Endothelial cell of umbilical vein (primary cell): Measurements from ENCODE around the gene DDX55. TPM values are rescaled to one million over a fixed set of nuclear protein-coding genes. Genes with fewer than 3 reads are reported as not detected.
A peak's percentile ranks its signal among the peaks of the same experiment; 100 is the strongest.
"Not testable (repeated sequence)": the region's sequence is repeated elsewhere in the genome, so short reads cannot be mapped to it uniquely, and the experiment has no call there.

Experiments used
- Bru-seq: library from RNA; stranded (reverse); fragments of 400-500 nt; gene quantifications from one replicate; lab custom pipeline; 2021; lab: Mats Ljungman, UMichigan
- BruChase-seq, 2 experiments: library from RNA; stranded (reverse); fragments of 400-500 nt; gene quantifications; one replicate each; lab custom pipeline; 2021; lab: Mats Ljungman, UMichigan
- BruUV-seq: library from RNA; stranded (reverse); fragments of 400-500 nt; replicated peaks from 2 replicates; lab custom pipeline; 2021; lab: Mats Ljungman, UMichigan
- CTCF ChIA-PET: fragments of 300-600, 350-600 bp; sonication (Branson Sonifier 250); formaldehyde crosslinking; loops from one replicate; lab custom pipeline; 2021; ENCODE audit warnings: antibody characterized with exemption, inconsistent platforms; lab: Charles Lee
- POLR2A ChIA-PET: fragments of 300-600, 350-600 bp; sonication (Branson Sonifier 250); formaldehyde crosslinking; loops from one replicate; lab custom pipeline; 2021; ENCODE audit warnings: antibody characterized with exemption, inconsistent platforms; lab: Charles Lee
- DNase-seq: peaks from one replicate; pipeline ENCODE4 v3.0.0-alpha.2; 2011; ENCODE audit warnings: low read depth, low spot score
- FAIRE-seq: peaks from 2 replicates; lab custom pipeline; 2011; peaks lifted over from hg19 to GRCh38; lab: Jason Lieb, UNC
- H2AFZ ChIP-seq: 2 replicates; pipeline ENCODE4 v1.6.0; 2012; ENCODE audit warnings: low read depth, low read length, control low read depth, inconsistent platforms
- H3K27ac ChIP-seq: 2 replicates; pipeline ENCODE4 v1.5.1; 2011; ENCODE audit warnings: low read depth, mild to moderate bottlenecking, control low read depth, low read length, moderate library complexity; ENCODE audit not compliant: insufficient read depth
- H3K27me3 ChIP-seq, 2 experiments: 2 replicates each; pipeline versions ENCODE4 v1.6.0 to v1.6.1; 2011; ENCODE audit warnings: low read length in 2 of 2, mixed read lengths in 1 of 2; ENCODE audit not compliant: control insufficient read depth in 2 of 2, insufficient read depth in 2 of 2
- H3K36me3 ChIP-seq, 2 experiments: 2 replicates in 1 of 2; 3 replicates in 1 of 2; pipeline ENCODE4 v1.5.1; 2011; ENCODE audit warnings: low read length in 2 of 2, mild to moderate bottlenecking in 1 of 2, moderate library complexity in 1 of 2; ENCODE audit not compliant: control insufficient read depth in 2 of 2, insufficient read depth in 2 of 2; ENCODE audit errors: extremely low read depth in 1 of 2
- H3K4me1 ChIP-seq: 3 replicates; pipeline ENCODE4 v1.5.1; 2011; ENCODE audit warnings: mild to moderate bottlenecking, low read length; ENCODE audit not compliant: control insufficient read depth, insufficient read depth; ENCODE audit errors: extremely low read depth
- H3K4me2 ChIP-seq: 2 replicates; pipeline ENCODE4 v1.6.1; 2011; ENCODE audit warnings: low read length, control low read depth, mixed read lengths; ENCODE audit not compliant: insufficient read depth
- H3K4me3 ChIP-seq, 3 experiments: fragments of 200-600 bp in 1 of 3; sonication (generic), shearing (Covaris generic) in 1 of 3; replicated peaks in 1 of 3; 2 replicates each; pipeline ENCODE4 v1.5.1; 2011 to 2016; ENCODE audit warnings: control low read depth in 3 of 3, low read length in 3 of 3, mild to moderate bottlenecking in 2 of 3, inconsistent platforms in 1 of 3, low read depth in 1 of 3, moderate library complexity in 1 of 3; ENCODE audit not compliant: insufficient read depth in 1 of 3
- H3K79me2 ChIP-seq: 2 replicates; pipeline ENCODE4 v1.6.0; 2012; ENCODE audit warnings: low read length, inconsistent platforms; ENCODE audit not compliant: control insufficient read depth, insufficient read depth
- H3K9ac ChIP-seq: replicated peaks from 2 replicates; pipeline ENCODE3; 2011; ENCODE audit warnings: low read length, control low read depth; ENCODE audit not compliant: insufficient read depth; ENCODE audit errors: extremely low read depth
- H3K9me1 ChIP-seq: replicated peaks from 3 replicates; pipeline ENCODE4 v1.6.0; 2011; ENCODE audit warnings: mild to moderate bottlenecking, low read length; ENCODE audit not compliant: control insufficient read depth, insufficient read depth; ENCODE audit errors: extremely low read depth
- H3K9me3 ChIP-seq: replicated peaks from 2 replicates; pipeline ENCODE4 v1.5.1; 2012; ENCODE audit warnings: low read length, inconsistent platforms; ENCODE audit not compliant: control insufficient read depth, insufficient read depth
- H4K20me1 ChIP-seq: replicated peaks from 2 replicates; pipeline ENCODE3; 2011; ENCODE audit warnings: mild to moderate bottlenecking, low read length; ENCODE audit not compliant: control insufficient read depth, insufficient read depth; ENCODE audit errors: extremely low read depth
- CTCF ChIP-seq, 2 donors: IDR thresholded peaks; 1 replicate in 1 of 2; 2 replicates in 1 of 2; pipeline ENCODE4 v1.5.1; 2011; ENCODE audit warnings: low read length in 2 of 2, mild to moderate bottlenecking in 2 of 2, moderate library complexity in 2 of 2, control low read depth in 1 of 2, inconsistent platforms in 1 of 2, low read depth in 1 of 2; ENCODE audit not compliant: insufficient read depth in 1 of 2; ENCODE audit errors: extremely low read depth in 1 of 2
- MAX ChIP-seq: IDR thresholded peaks from 2 replicates; pipeline ENCODE4 v1.6.1; 2011; ENCODE audit not compliant: insufficient read depth, insufficient read length
- MYC ChIP-seq: IDR thresholded peaks from one replicate; pipeline ENCODE4 v1.6.1; 2011; ENCODE audit warnings: mild to moderate bottlenecking, low read depth, low read length
- POLR2A ChIP-seq: IDR thresholded peaks from 2 replicates; pipeline ENCODE4 v1.6.1; 2012; ENCODE audit warnings: low read depth, mild to moderate bottlenecking, control low read depth, low read length
- POLR2AphosphoS5 ChIP-seq: IDR thresholded peaks from 2 replicates; pipeline ENCODE4 v1.6.1; 2012; ENCODE audit warnings: low read depth, mild to moderate bottlenecking, control low read depth, low read length, moderate library complexity; ENCODE audit not compliant: insufficient read depth
- dilution Hi-C: fragments of 300-500 bp; cut with MboI; formaldehyde crosslinking; loops from one replicate; pipeline ENCODE4 v1.15.0; 2019; ENCODE audit warnings: low sequenced_read_pairs; ENCODE audit not compliant: extremely low pct_ligation_motif_present
- intact Hi-C: fragments of 100-400 bp; cut with micrococcal nuclease; formaldehyde crosslinking; loops from one replicate; pipeline ENCODE4 v1.10.0; 2022
- long read RNA-seq: library from polyadenylated mRNA; stranded (forward); transcript quantifications from one replicate; pipeline ENCODE4 v2.0.0, GENCODE V29; 2021
- polyA minus RNA-seq, 3 experiments: library from RNA; depleted of rRNA, polyadenylated mRNA; stranded (reverse); fragments of >200 nt; gene quantifications; 1 replicate in 1 of 3; 2 replicates in 2 of 3; pipeline ENCODE4 v1.2.3, GENCODE V29; 2011
- polyA plus RNA-seq, 4 experiments: library from polyadenylated mRNA; depleted of rRNA in 3 of 4; stranded (reverse) in 3 of 4; unstranded in 1 of 4; fragments of >200 nt; gene quantifications; 2 replicates each; pipeline versions ENCODE4 v1.2.1 to v1.2.3, GENCODE V29; 2011 to 2012; ENCODE audit warnings: missing spikeins in 1 of 4
- total RNA-seq: library from RNA; stranded (reverse); gene quantifications from 2 replicates; pipeline ENCODE4 v1.2.3, GENCODE V29; 2021

Gene DDX55
- total RNA-seq (25.9 and 29.5 TPM in 2 replicates), polyA plus RNA-seq (17.6 and 17.8 TPM in 2 replicates), polyA minus RNA-seq (20.9 and 23.2 TPM in 2 replicates), Bru-seq, nascent RNA (percentile 86 among the genes with signal in this experiment), BruChase-seq, experiment 1, labeled RNA remaining after a 6-hour chase (percentile 86 among the genes with signal in this experiment), BruChase-seq, experiment 2, labeled RNA remaining after a 2-hour chase (percentile 93 among the genes with signal in this experiment)
- 19.1 and 19.4 TPM in 2 replicates for polyA plus RNA-seq (2011; cell fraction: cytosol; rRNA removed)
- 61.7 and 82.2 TPM in 2 replicates for polyA plus RNA-seq (2011; cell fraction: nucleus; rRNA removed)
- polyA plus RNA-seq (2012), result 20.1 and 20.3 TPM in 2 replicates
- 26.7 TPM for polyA minus RNA-seq (2011; cell fraction: cytosol; rRNA and poly(A)+ RNA removed)
- 17.2 and 20.0 TPM in 2 replicates for polyA minus RNA-seq (2011; cell fraction: nucleus; rRNA and poly(A)+ RNA removed)
- long read RNA-seq, transcript DDX55-201 (14 exons, 2,654 nt), result major isoform, 48 of 85 reads
- long read RNA-seq, partial matches to known transcripts, result 3 of 85 reads
- long read RNA-seq, other reads (novel, unspliced or antisense), result 33 of 85 reads

GRCh38 chr12:123601602-123602489 lies at the start of gene DDX55:
TSS of gene DDX55 (plus strand) at chr12:123602099. CDS start at chr12:123602149, 50 bp downstream.
- Histone ChIP-seq H3K27me3 (no peaks in the 10 kb centered on the region), H3K9me3 (no peaks in the 10 kb centered on the region), H3K4me1 (peaks cover 7% of the 10 kb centered on the region), H3K9me1 (no peaks in the 10 kb centered on the region), H3K36me3 (peaks cover 6 to 8% of the 10 kb centered on the region in 2 experiments), H3K27ac (peak within 1 kb of the TSS; percentile 37), H2AFZ (peak within 1 kb of the TSS; percentile 91), H3K79me2 (peaks cover 41% of the 10 kb centered on the region), H3K4me2 (peak within 1 kb of the TSS; percentile 90), H3K9ac (peak within 1 kb of the TSS; percentile 44), H4K20me1 (no peaks in the 10 kb centered on the region), H3K4me3 (peak within 1 kb of the TSS; percentile 72 to 89 (median 73))
- intact Hi-C loops (loop anchor here (1.0 kb wide), 1 partner anchor 331 kb away; the partner anchor contains the start of gene CDK2AP1), dilution Hi-C loops (loop anchor here (25.0 kb wide), 1 partner anchor 315 kb away; no protein-coding TSS in a partner anchor)
- TSS peak; percentile 72 for BruUV-seq
- CTCF ChIA-PET, result interaction anchor here (0.7 to 2.5 kb wide), 5 partner anchors 16 to 369 kb away, joined by 3 to 9 read pairs (median 4); partner anchors contain the start of genes MPHOSPH9 and MTRFR
- DNase-seq (peak; percentile 83), FAIRE-seq (peak; percentile 85)
- POLR2A ChIA-PET, result interaction anchor here (1.0 kb wide), 1 partner anchor 369 kb away, joined by 4 read pairs; the partner anchor contains the start of genes MPHOSPH9 and MTRFR
- TF ChIP-seq POLR2A, result peak; percentile 87
- peak; percentile 44 to 45 for TF ChIP-seq CTCF (IDR thresholded peaks at IDR 0.05; ENCODE audit: extremely low read depth in 1 of 2, insufficient read depth in 1 of 2, low read depth in 1 of 2, low read length in 2 of 2)
- TF ChIP-seq POLR2AphosphoS5, result no peak
- TF ChIP-seq MYC, result peak; percentile 85
- TF ChIP-seq MAX, result peak; percentile 48

GRCh38 chr12:123554136-123554535 lies 47.8 kb upstream of the DDX55 start:
- DNase-seq, dilution Hi-C loops, H3K9me1 ChIP-seq, H3K9ac ChIP-seq, H3K27me3 ChIP-seq, H3K4me3 ChIP-seq, BruUV-seq, H3K4me2 ChIP-seq, CTCF ChIA-PET, H3K4me1 ChIP-seq, H2AFZ ChIP-seq, H4K20me1 ChIP-seq, H3K27ac ChIP-seq, H3K9me3 ChIP-seq, H3K79me2 ChIP-seq, intact Hi-C loops, H3K36me3 ChIP-seq, POLR2A ChIA-PET, FAIRE-seq: not testable (repeated sequence)
